GM21825 (cell line): ENCODE data around the gene CFLAR.
A peak's percentile ranks its signal among the peaks of the same experiment; 100 is the strongest.
"Not testable (repeated sequence)": the region's sequence is repeated elsewhere in the genome, so short reads cannot be mapped to it uniquely, and the experiment has no call there.

Experiments used
- ATAC-seq: cut with Tn5 transposase; IDR thresholded peaks from one replicate; pipeline ENCODE4 v1.9.1; 2021; ENCODE audit warnings: mild to moderate bottlenecking, moderate library complexity; ENCODE audit not compliant: unreplicated experiment

Gene CFLAR

GRCh38 chr2:201118121-201118960, 2.4 kb downstream of the CFLAR start:
- peak; percentile 40 for ATAC-seq

GRCh38 chr2:201118961-201119854, 3.2 kb downstream of the CFLAR start:
- peak; percentile 1 for ATAC-seq

- ATAC-seq, result no peak
Observed at GRCh38 chr2:201122276-201122675, 6.3 kb downstream of the CFLAR start.

GRCh38 chr2:201126308-201127151, 10.6 kb downstream of the CFLAR start:
- peak; percentile 27 for ATAC-seq

GRCh38 chr2:201127152-201127511, 11.2 kb downstream of the CFLAR start:
- ATAC-seq, result no peak

GRCh38 chr2:201127570-201127969, 11.6 kb downstream of the CFLAR start:
- ATAC-seq, result no peak

GRCh38 chr2:201128033-201128432, 12.1 kb downstream of the CFLAR start:
- ATAC-seq, result no peak

GRCh38 chr2:201128933-201129505, 13.1 kb downstream of the CFLAR start:
- no peak for ATAC-seq

- no peak for ATAC-seq
Observed at GRCh38 chr2:201130524-201131186, 14.7 kb downstream of the CFLAR start.

- ATAC-seq, result peak; percentile 32
Observed at GRCh38 chr2:201132518-201132917, 16.6 kb downstream of the CFLAR start.

- ATAC-seq, result no peak
Observed at GRCh38 chr2:201135386-201135785, 19.4 kb downstream of the CFLAR start.

- no peak for ATAC-seq
Observed at GRCh38 chr2:201136889-201137321, 20.9 kb downstream of the CFLAR start.

GRCh38 chr2:201137505-201138400, 21.8 kb downstream of the CFLAR start:
- ATAC-seq, result no peak

- ATAC-seq, result no peak
Observed at GRCh38 chr2:201138401-201138970, 22.5 kb downstream of the CFLAR start.

- not testable (repeated sequence) for ATAC-seq
Observed at GRCh38 chr2:201138986-201139781, 23.2 kb downstream of the CFLAR start.

- ATAC-seq, result no peak
Observed at GRCh38 chr2:201139836-201140604, 24.1 kb downstream of the CFLAR start.
